CD1c-positive myeloid dendritic cell (primary cell): ENCODE results near the gene CDH13.

ENCODE experiments used
- DNase-seq: peaks from one replicate; pipeline ENCODE4 v3.0.0-alpha.2; 2016; ENCODE audit errors: extremely low spot score

Gene CDH13

GRCh38 chr16:82651921-82652601 is 25.3 kb downstream of the CDH13 start:
- no peak for DNase-seq

- no peak for DNase-seq
Measured at GRCh38 chr16:82652826-82653225, 26.1 kb downstream of the CDH13 start.

GRCh38 chr16:82653550-82654511 is 27.1 kb downstream of the CDH13 start:
- no peak for DNase-seq

- DNase-seq, result peak; percentile 8
Measured at GRCh38 chr16:82655072-82655714, 28.4 kb downstream of the CDH13 start.

GRCh38 chr16:82655720-82656490 is 29.1 kb downstream of the CDH13 start:
- DNase-seq, result no peak

GRCh38 chr16:82657239-82657638 is 30.5 kb downstream of the CDH13 start:
- DNase-seq, result no peak

- DNase-seq, result no peak
Measured at GRCh38 chr16:82657786-82658185, 31.0 kb downstream of the CDH13 start.

GRCh38 chr16:82658796-82659195 is 32.0 kb downstream of the CDH13 start:
- DNase-seq, result no peak

- no peak for DNase-seq
Measured at GRCh38 chr16:82660075-82660645, 33.4 kb downstream of the CDH13 start.

GRCh38 chr16:82660966-82661365 is 34.2 kb downstream of the CDH13 start:
- DNase-seq, result no peak

- no peak for DNase-seq
Measured at GRCh38 chr16:82664181-82664580, 37.4 kb downstream of the CDH13 start.

- DNase-seq, result no peak
Measured at GRCh38 chr16:82665025-82665424, 38.3 kb downstream of the CDH13 start.

GRCh38 chr16:82667437-82667836 is 40.7 kb downstream of the CDH13 start:
- DNase-seq, result no peak

- DNase-seq, result no peak
Measured at GRCh38 chr16:82668094-82668493, 41.3 kb downstream of the CDH13 start.

GRCh38 chr16:82671741-82672140 is 45.0 kb downstream of the CDH13 start:
- no peak for DNase-seq

- DNase-seq, result no peak
Measured at GRCh38 chr16:82672676-82673075, 45.9 kb downstream of the CDH13 start.

GRCh38 chr16:82675300-82675699 is 48.5 kb downstream of the CDH13 start:
- DNase-seq, result no peak

GRCh38 chr16:82681592-82681991 is 54.8 kb downstream of the CDH13 start:
- DNase-seq, result no peak

GRCh38 chr16:82682767-82683166 is 56.0 kb downstream of the CDH13 start:
- DNase-seq, result no peak

- DNase-seq, result no peak
Measured at GRCh38 chr16:82684256-82684655, 57.5 kb downstream of the CDH13 start.

- DNase-seq, result no peak
Measured at GRCh38 chr16:82685526-82685925, 58.8 kb downstream of the CDH13 start.
